Measurements from ENCODE around the gene KCTD18.
A peak's percentile ranks its signal among the peaks of the same experiment; 100 is the strongest.

GRCh38 chr2:200509612-200510433 lies at the start of gene KCTD18:
- peak; percentile 85; the same call in 1 of the 2 replicates for TF ChIP-seq POLR2A (IDR thresholded peaks at IDR 0.05; ENCODE audit: low read depth, low read length)
- TF ChIP-seq POLR2AphosphoS5 (IDR thresholded peaks at IDR 0.05; ENCODE audit: low read depth, low read length) = no peak; the same call in 1 of the 2 replicates

Measured in GM12892 (cell line).